SK-N-SH treated with all-trans-retinoic acid at 6 μM for 48 hours (cell line): ENCODE results near the gene BAX.

Experiments
- CREB5 ChIP-seq: fragments of 250-450 bp; sonication (Bioruptor Pico); IDR thresholded peaks from 2 replicates; pipeline ENCODE4 v1.5.1; 2020; ENCODE audit warnings: low read depth, mild to moderate bottlenecking, moderate library complexity
- CSRNP3 ChIP-seq: fragments of 250-450 bp; sonication (Bioruptor Pico); IDR thresholded peaks from 2 replicates; pipeline ENCODE4 v1.5.1; 2021; ENCODE audit warnings: mild to moderate bottlenecking, moderate library complexity
- GLIS3 ChIP-seq: fragments of 250-450 bp; sonication (Bioruptor Pico); IDR thresholded peaks from 2 replicates; pipeline ENCODE4 v1.5.0; 2020; ENCODE audit warnings: mild to moderate bottlenecking, moderate library complexity
- PATZ1 ChIP-seq: fragments of 250-450 bp; sonication (Bioruptor Pico); IDR thresholded peaks from 2 replicates; pipeline ENCODE4 v1.8.0; 2020; ENCODE audit warnings: mild to moderate bottlenecking, moderate library complexity, borderline replicate concordance
- POU6F1 ChIP-seq: fragments of 250-450 bp; sonication (Bioruptor Pico); IDR thresholded peaks from 2 replicates; pipeline ENCODE4 v1.8.0; 2021; ENCODE audit warnings: low read depth, mild to moderate bottlenecking, moderate library complexity, borderline replicate concordance
- PPARA ChIP-seq: fragments of 250-450 bp; sonication (Bioruptor Pico); IDR thresholded peaks from 2 replicates; pipeline ENCODE4 v1.5.0; 2020; ENCODE audit warnings: mild to moderate bottlenecking, borderline replicate concordance
- SNAI2 ChIP-seq: fragments of 250-450 bp; sonication (Bioruptor Pico); IDR thresholded peaks from 2 replicates; pipeline ENCODE4 v1.5.0; 2020; ENCODE audit warnings: mild to moderate bottlenecking, moderate library complexity
- TCF4 ChIP-seq: fragments of 250-450 bp; sonication (Bioruptor Pico); IDR thresholded peaks from 2 replicates; pipeline ENCODE4 v1.8.0; 2021; ENCODE audit warnings: mild to moderate bottlenecking, moderate library complexity, borderline replicate concordance
- ZC3H10 ChIP-seq: fragments of 250-450 bp; sonication (Bioruptor Pico); IDR thresholded peaks from 2 replicates; pipeline ENCODE4 v1.5.1; 2021; ENCODE audit warnings: mild to moderate bottlenecking, moderate library complexity
- ZFP30 ChIP-seq: fragments of 450-650 bp; formaldehyde crosslinking; IDR thresholded peaks from 2 replicates; pipeline ENCODE4 v1.5.0; 2022; ENCODE audit warnings: mild to moderate bottlenecking, moderate library complexity
- ZNF8 ChIP-seq: fragments of 450-650 bp; formaldehyde crosslinking; IDR thresholded peaks from 2 replicates; pipeline ENCODE4 v1.5.0; 2020; ENCODE audit warnings: mild to moderate bottlenecking, moderate library complexity

GRCh38 chr19:48959341-48960239 is 4.9 kb downstream of the BAX start:
- TF ChIP-seq ZNF8 (CRISPR knock-in tag) (no peak), PPARA (CRISPR knock-in tag) (no peak), TCF4 (CRISPR knock-in tag) (no peak), SNAI2 (CRISPR knock-in tag) (no peak), GLIS3 (CRISPR knock-in tag) (no peak), PATZ1 (no peak), ZFP30 (no peak), CSRNP3 (CRISPR knock-in tag) (no peak), ZC3H10 (CRISPR knock-in tag) (no peak), POU6F1 (CRISPR knock-in tag) (no peak), CREB5 (CRISPR knock-in tag) (no peak)
